Measurements from ENCODE around the gene TTC4. TPM values are rescaled to one million over a fixed set of nuclear protein-coding genes. Genes with fewer than 3 reads are reported as not detected.

The TTC4 gene
- total RNA-seq, 4 donors from 2014 or later: 15.5 to 37.4 (median 24.6) TPM

GRCh38 chr1:54710841-54711240 is 4.8 kb upstream of the TTC4 start:
- ATAC-seq (ENCODE audit: low FRiP score) (no peak), DNase-seq (ENCODE audit: low spot score) (no peak)
- TF ChIP-seq, protein P1, sequence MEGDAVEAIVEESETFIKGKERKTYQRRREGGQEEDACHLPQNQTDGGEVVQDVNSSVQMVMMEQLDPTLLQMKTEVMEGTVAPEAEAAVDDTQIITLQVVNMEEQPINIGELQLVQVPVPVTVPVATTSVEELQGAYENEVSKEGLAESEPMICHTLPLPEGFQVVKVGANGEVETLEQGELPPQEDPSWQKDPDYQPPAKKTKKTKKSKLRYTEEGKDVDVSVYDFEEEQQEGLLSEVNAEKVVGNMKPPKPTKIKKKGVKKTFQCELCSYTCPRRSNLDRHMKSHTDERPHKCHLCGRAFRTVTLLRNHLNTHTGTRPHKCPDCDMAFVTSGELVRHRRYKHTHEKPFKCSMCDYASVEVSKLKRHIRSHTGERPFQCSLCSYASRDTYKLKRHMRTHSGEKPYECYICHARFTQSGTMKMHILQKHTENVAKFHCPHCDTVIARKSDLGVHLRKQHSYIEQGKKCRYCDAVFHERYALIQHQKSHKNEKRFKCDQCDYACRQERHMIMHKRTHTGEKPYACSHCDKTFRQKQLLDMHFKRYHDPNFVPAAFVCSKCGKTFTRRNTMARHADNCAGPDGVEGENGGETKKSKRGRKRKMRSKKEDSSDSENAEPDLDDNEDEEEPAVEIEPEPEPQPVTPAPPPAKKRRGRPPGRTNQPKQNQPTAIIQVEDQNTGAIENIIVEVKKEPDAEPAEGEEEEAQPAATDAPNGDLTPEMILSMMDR (IDR thresholded peaks at IDR 0.05): no peak

- ATAC-seq (ENCODE audit: low FRiP score) (no peak), DNase-seq (ENCODE audit: low spot score) (no peak)
These were observed 4.1 kb upstream of the TTC4 start for GRCh38 chr1:54711536-54711935.

GRCh38 chr1:54714881-54715492 is 674 bp upstream of the TTC4 start:
- TF ChIP-seq, protein P1 (IDR thresholded peaks at IDR 0.05): no peak
- ATAC-seq (ENCODE audit: low FRiP score) (no peak), DNase-seq (ENCODE audit: low spot score) (no peak)

More at GRCh38 chr1:54711536-54711935, 4.1 kb upstream of the TTC4 start:
- TF ChIP-seq, protein P1 (IDR thresholded peaks at IDR 0.05): no peak

GRCh38 chr1:54716299-54717047 is 812 bp downstream of the TTC4 start:
- ATAC-seq (ENCODE audit: low FRiP score): peak; percentile 46
- TF ChIP-seq, protein P1 (IDR thresholded peaks at IDR 0.05): no peak

DNA sequence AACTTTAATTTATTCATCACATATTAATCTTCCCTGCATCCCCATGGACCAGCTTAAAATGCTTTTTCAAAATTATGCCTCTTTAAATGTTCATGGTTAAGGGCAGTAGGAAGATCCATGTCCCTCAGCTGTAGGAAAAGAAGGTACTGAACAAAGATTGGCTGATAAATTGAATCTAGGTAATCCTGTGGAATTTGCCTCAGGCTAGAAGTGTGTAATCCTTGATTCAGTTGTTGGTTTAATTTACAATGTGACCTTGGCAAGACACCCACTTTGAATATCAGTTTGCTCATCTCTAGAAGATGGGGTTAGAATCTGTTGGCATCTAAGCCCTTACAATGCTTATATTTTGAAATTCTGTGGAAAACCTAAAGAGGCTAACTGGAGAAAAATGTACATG is 6.1 kb downstream of the TTC4 start:
- DNase-seq (ENCODE audit: low spot score) (no peak), ATAC-seq (ENCODE audit: low FRiP score) (no peak)
- TF ChIP-seq, protein P1 (IDR thresholded peaks at IDR 0.05): no peak

More at GRCh38 chr1:54716299-54717047, 812 bp downstream of the TTC4 start:
- no peak for DNase-seq (ENCODE audit: low spot score)

DNA sequence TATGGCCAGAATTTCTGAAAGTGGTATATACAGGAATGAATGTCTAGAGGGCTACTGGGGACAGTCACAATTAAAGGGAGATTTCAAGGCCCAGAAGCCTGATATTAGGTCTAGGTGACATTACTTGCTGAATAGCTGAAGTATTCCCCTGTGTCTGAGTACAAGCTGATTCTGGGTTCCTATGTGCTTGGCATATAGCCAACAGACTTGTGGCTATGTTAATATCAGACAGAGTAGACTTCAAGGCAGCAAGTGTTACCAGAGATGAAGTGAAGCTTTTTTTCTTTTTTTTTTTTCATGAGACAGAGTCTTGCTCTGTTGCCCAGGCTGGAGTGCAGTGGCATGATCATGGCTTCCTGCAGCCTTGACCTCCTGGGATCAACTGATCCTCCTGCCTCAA is 8.3 kb downstream of the TTC4 start:
- ATAC-seq (ENCODE audit: low FRiP score) (no peak), DNase-seq (ENCODE audit: low spot score) (no peak)
- TF ChIP-seq, protein P1 (IDR thresholded peaks at IDR 0.05): no peak

- ATAC-seq (ENCODE audit: low FRiP score) (no peak), DNase-seq (ENCODE audit: low spot score) (no peak)
- TF ChIP-seq, protein P1 (IDR thresholded peaks at IDR 0.05): no peak
These were observed 9.1 kb downstream of the TTC4 start for GRCh38 chr1:54724771-54725170.

All from omental fat pad (tissue), 4 donors.